Tibial nerve (tissue), 4 donors: ENCODE measurements around the gene PPP1R18.

ENCODE experiments used
- EP300 ChIP-seq, 2 donors: sonication (generic); formaldehyde crosslinking; IDR thresholded peaks; one replicate each; pipeline ENCODE4 v1.6.1; 2017; ENCODE audit warnings: antibody characterized with exemption in 2 of 2, mild to moderate bottlenecking in 1 of 2
- POLR2A ChIP-seq, 2 donors: fragments of 450-650 bp; IDR thresholded peaks; one replicate each; pipeline ENCODE4 v1.6.1; 2017; ENCODE audit warnings: antibody characterized with exemption in 2 of 2, mild to moderate bottlenecking in 2 of 2, moderate library complexity in 2 of 2
- TF ChIP-seq, protein P1 (sequence below), 5 experiments: fragments of 200-600 bp in 3 of 5; fragments of 450-650 bp in 2 of 5; sonication (generic) in 3 of 5; IDR thresholded peaks; one replicate each; pipeline ENCODE4 v1.5.1; 2016 to 2019; ENCODE audit warnings: antibody characterized with exemption in 5 of 5, mild to moderate bottlenecking in 3 of 5, moderate library complexity in 2 of 5

DNA sequence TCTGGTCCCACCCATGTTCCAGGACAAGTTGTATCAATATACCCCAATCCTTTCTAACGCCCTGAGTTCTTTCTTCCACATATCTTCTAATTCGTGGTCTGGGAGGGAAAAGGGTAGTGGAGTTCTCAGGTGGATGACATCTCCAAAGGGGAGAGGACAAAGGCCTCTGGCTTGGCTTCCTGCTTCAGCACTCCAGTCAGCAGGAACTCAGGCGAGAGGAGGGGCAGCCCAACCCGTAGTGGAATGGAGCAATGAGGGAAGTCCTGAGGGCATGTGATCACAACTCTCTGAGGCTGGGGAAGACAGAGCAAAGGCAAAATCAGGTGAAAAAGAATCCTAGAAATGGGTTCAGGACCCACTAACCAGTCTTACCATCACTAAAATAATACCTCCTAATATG lies 13.9 kb upstream of the PPP1R18 start:
- TF ChIP-seq, protein P1, sequence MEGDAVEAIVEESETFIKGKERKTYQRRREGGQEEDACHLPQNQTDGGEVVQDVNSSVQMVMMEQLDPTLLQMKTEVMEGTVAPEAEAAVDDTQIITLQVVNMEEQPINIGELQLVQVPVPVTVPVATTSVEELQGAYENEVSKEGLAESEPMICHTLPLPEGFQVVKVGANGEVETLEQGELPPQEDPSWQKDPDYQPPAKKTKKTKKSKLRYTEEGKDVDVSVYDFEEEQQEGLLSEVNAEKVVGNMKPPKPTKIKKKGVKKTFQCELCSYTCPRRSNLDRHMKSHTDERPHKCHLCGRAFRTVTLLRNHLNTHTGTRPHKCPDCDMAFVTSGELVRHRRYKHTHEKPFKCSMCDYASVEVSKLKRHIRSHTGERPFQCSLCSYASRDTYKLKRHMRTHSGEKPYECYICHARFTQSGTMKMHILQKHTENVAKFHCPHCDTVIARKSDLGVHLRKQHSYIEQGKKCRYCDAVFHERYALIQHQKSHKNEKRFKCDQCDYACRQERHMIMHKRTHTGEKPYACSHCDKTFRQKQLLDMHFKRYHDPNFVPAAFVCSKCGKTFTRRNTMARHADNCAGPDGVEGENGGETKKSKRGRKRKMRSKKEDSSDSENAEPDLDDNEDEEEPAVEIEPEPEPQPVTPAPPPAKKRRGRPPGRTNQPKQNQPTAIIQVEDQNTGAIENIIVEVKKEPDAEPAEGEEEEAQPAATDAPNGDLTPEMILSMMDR (IDR thresholded peaks at IDR 0.05), result no peak
- TF ChIP-seq POLR2A (IDR thresholded peaks at IDR 0.05) (no peak), EP300 (IDR thresholded peaks at IDR 0.05) (no peak)
